ENCODE data around the gene PLEKHJ1.
"Not testable (repeated sequence)": the region's sequence is repeated elsewhere in the genome, so short reads cannot be mapped to it uniquely, and the experiment has no call there.

Gene PLEKHJ1

GRCh38 chr19:2236314-2237050 lies at the start of gene PLEKHJ1, which contains the start of gene SF3A2:
Gene PLEKHJ1 (minus strand): TSS chr19:2236329. CDS start chr19:2236248, 81 bp downstream.
Gene SF3A2 (plus strand): TSS chr19:2236824. CDS start chr19:2243419, 6,595 bp downstream.
- DNase-seq: peak; percentile 94

GRCh38 chr19:2283835-2284507 lies 47.8 kb upstream of the PLEKHJ1 start:
- DNase-seq: no peak

GRCh38 chr19:2282862-2283237 lies 46.7 kb upstream of the PLEKHJ1 start:
- DNase-seq: no peak

GRCh38 chr19:2282062-2282861 lies 46.1 kb upstream of the PLEKHJ1 start, which contains the start of gene PEAK3:
Gene PEAK3 (minus strand): TSS chr19:2282175. CDS start chr19:2280931, 1,244 bp downstream.
- DNase-seq: peak; percentile 57

GRCh38 chr19:2281265-2282061 lies 45.3 kb upstream of the PLEKHJ1 start:
- not testable (repeated sequence) for DNase-seq

GRCh38 chr19:2280633-2281264 lies 44.6 kb upstream of the PLEKHJ1 start:
- no peak for DNase-seq

GRCh38 chr19:2278459-2279158 lies 42.5 kb upstream of the PLEKHJ1 start:
- no peak for DNase-seq

GRCh38 chr19:2277138-2277537 lies 41.0 kb upstream of the PLEKHJ1 start:
- DNase-seq: no peak

GRCh38 chr19:2276429-2276986 lies 40.4 kb upstream of the PLEKHJ1 start:
- no peak for DNase-seq

- DNase-seq: no peak
These were observed 39.7 kb upstream of the PLEKHJ1 start for GRCh38 chr19:2275588-2276428.

GRCh38 chr19:2274931-2275535 lies 38.9 kb upstream of the PLEKHJ1 start:
- peak; percentile 23 for DNase-seq

- no peak for DNase-seq
These were observed 38.1 kb upstream of the PLEKHJ1 start for GRCh38 chr19:2274185-2274711.

GRCh38 chr19:2273356-2274184 lies 37.4 kb upstream of the PLEKHJ1 start:
- peak; percentile 68 for DNase-seq

GRCh38 chr19:2271234-2272103 lies 35.3 kb upstream of the PLEKHJ1 start:
- DNase-seq: no peak

- DNase-seq: peak; percentile 90
These were observed 34.5 kb upstream of the PLEKHJ1 start for GRCh38 chr19:2270423-2271233.

- DNase-seq: no peak
These were observed 34.0 kb upstream of the PLEKHJ1 start for GRCh38 chr19:2270157-2270422.
